GM08714 (cell line): ENCODE measurements around the gene LATS1.

Experiments used
- H3K4me3 ChIP-seq: fragments of 200-500 bp; sonication (Bioruptor generic); 2 replicates; pipeline ENCODE4 v1.5.1; 2014; ENCODE audit warnings: mild to moderate bottlenecking, low read length, inconsistent platforms
- ZNF274 ChIP-seq: IDR thresholded peaks from 2 replicates; pipeline ENCODE4 v1.6.1; 2012; ENCODE audit warnings: mild to moderate bottlenecking, low read depth, low read length

Gene LATS1

DNA sequence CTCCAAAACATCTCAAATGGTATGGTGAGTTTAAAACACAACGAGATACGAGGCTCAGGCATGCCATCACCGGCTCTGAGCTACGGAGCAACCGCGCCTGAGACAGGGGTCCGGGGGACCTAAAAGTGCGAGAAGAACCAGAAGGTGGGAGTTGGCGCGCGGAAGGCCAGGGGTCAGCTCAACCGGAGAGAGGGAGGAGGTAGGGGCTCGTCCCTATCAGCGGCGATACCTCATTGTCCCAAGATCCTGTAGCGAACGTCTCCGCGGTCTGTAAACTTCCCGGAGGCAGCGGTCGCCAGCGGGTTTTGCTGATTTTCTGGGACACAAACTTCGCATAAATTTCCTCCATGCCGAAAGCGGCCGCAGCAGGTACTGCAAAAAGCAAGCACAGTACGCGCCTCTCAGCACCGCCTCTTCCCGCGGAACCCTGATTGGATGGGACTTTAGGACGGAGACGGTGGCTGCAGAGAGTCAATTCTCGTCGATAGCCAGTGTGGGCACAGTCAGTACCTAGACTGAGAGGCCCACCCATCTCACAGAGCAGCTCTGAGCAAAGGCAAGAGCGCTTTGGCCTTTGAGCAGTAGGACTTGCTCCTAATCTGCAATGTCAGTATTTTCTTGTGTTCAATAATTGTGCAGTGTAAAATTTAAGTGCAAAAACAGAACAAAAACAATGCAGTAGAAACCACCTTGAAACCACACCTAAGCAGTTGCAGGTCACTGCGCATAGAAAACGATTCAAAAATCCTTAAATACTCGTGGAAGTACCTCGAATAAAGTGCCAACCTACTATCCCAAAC, 28.4 kb upstream of the LATS1 start, which contains the start of gene NUP43:
TSS of gene NUP43 (minus strand) at position 383 of the 800 bp plus-strand sequence. CDS start at position 349, 34 bp downstream.
- H3K4me3 ChIP-seq = peak within 1 kb of the TSS; percentile 70
- no peak for TF ChIP-seq ZNF274

DNA sequence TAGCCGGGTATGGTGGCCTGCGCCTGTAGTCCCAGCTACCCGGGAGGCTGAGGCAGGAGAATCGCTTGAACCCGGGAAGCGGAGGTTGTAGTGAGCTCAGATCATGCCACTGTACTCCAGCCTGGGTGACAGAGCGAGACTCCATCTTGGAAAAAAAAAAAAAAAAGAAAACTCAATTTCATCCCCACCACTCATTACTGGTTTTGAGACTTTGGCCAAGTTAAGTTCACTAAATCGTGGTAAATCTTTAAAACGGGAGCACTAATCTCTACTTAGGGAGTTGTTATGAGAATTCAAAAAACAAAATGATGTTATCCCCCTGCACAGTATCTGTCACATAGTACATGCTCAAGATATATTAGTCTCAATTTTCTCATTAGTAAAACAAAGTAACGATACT, 27.4 kb upstream of the LATS1 start:
- peak overlapping the region; percentile 70 for H3K4me3 ChIP-seq

DNA sequence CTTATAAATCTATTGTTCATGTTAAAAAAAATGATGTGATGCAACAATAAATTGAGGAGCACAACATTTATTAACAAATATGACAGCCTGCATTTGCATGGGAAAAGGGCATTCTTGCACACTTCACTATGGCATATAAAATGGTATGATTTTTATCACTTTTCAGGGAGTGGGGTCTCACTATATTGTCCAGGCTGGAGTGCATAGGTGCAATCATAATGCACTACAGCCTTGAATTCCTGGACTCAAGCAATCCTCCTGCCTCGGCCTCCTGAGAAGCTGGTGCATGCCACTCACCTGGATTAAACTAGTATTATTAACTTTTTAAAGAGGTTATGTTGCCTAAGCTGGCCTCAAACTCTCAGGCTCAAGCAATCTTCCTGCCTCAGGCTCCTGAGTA, 17.0 kb upstream of the LATS1 start:
- no peak overlapping the region for H3K4me3 ChIP-seq
- no peak for TF ChIP-seq ZNF274

GRCh38 chr6:149733089-149733720, 15.3 kb upstream of the LATS1 start:
- no peak overlapping the region for H3K4me3 ChIP-seq
- TF ChIP-seq ZNF274 = no peak

GRCh38 chr6:149729824-149730223, 11.9 kb upstream of the LATS1 start:
- no peak for TF ChIP-seq ZNF274
- H3K4me3 ChIP-seq = no peak overlapping the region

DNA sequence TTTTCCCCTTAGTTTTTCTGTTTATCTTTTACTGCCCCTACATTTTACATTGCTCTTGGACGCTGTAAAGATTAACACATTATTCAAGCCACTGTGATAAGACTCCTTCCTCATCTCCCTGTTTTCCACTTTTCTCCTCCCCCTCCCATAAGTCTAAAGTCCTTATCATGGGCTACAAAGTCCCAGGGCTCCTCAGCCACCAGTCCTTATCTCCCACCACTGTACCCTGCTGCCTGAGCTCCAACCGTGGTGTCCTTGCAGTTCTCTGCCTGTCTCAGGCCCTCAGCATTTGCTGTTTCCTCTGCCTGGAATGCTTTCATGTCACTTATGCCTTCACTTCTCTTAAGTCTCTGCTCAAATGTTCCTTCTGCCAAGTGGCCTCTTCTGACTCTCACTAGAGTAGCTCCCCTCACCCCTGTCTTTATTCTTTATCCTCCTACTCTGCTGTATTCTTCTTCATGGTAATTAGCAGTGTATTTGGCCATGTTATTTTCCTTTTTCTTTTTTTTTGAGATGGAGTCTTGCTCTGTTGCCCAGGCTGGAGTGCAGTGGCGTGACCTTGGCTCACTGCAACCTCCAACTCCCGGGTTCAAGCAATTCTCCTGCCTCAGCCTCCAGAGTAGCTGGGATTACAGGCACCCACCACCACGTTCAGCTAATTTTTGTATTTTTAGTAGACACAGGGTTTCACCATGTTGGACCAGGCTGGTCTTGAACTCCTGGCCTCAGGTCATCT, 10.8 kb upstream of the LATS1 start:
- no peak overlapping the region for H3K4me3 ChIP-seq
- TF ChIP-seq ZNF274 = no peak

DNA sequence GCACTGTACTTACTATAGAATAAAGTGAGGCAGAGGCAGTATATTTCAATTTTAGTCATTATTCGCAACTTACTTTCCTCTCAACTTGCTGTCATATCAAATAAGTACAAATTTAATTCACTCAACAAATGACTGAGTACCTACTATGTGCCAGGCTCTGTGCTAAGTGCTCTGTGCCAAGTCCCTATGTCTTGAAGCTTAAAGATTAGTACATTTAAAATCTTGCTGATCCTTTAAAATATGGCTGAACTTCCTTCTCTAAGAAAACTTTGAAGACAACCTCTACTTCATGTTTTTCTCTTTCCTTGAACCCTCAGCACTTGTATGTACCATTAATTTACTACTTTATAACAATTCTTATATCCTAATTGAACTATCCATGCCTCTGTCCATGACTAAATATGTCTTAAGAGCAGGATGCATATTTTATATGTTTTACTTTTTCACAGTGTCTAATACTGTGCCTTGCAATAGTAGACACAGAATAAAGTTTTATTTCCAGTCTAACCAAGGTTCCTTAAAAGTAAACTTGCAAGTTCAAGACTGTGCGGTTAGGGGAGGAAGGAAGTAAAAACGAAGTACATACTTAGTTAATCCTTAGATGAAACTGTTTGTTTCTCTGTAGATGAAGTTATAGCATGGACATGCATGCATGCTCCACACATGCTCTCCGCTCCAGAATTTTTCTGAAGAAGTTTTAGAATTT, 10.0 kb upstream of the LATS1 start:
- no peak for TF ChIP-seq ZNF274
- no peak overlapping the region for H3K4me3 ChIP-seq

DNA sequence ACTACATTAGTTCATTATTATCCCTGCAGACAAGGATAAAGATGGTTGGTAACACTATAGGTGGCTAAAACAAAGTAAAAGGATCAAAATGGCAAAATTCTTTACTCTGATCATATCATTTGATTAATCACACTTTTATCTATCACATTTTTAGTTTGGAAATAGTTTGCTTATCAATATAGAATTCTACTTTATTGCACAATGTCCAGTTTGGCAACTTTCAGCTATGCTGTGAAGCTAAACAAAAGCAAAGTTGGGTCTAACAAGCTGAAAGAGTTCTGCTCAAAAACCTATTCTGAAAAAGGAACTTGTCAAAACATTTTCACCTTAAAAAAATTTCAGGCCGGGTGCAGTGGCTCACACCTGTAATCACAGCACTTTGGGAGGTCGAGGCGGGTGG, 7.9 kb upstream of the LATS1 start:
- TF ChIP-seq ZNF274 = no peak
- no peak overlapping the region for H3K4me3 ChIP-seq

DNA sequence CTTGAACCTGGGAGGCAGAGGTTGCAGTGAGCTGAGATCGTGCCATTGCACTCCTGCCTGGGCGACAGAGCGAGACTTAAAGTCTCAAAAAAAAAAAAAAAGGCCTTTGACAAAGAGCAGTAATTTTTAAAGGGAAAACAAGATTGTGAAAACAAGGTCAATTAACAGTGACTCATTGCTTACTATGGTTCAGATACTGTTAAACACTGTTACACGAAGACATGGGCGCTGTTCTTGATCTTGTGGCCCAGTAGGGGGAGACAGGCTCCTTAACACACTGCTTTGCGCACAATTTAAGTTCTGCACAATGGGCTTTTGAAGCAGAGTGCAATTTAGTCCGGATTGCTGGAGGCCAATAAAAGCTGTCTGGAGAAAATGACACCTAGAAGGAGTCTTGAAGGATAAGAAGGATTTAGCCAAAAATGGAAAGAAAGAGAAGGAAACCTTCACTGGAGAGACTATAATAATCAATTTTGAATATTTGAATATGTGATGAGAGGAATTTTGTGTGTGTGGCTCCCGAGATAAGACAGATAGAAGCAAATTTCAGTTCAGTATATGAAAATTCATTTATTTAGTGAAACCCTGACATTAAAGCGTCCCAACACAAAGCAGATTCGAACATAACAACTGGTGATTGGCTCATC, 6.0 kb upstream of the LATS1 start:
- no peak for TF ChIP-seq ZNF274
- H3K4me3 ChIP-seq = no peak overlapping the region

- H3K4me3 ChIP-seq = no peak overlapping the region
- no peak for TF ChIP-seq ZNF274
Measured at GRCh38 chr6:149723262-149723661, 5.4 kb upstream of the LATS1 start.

DNA sequence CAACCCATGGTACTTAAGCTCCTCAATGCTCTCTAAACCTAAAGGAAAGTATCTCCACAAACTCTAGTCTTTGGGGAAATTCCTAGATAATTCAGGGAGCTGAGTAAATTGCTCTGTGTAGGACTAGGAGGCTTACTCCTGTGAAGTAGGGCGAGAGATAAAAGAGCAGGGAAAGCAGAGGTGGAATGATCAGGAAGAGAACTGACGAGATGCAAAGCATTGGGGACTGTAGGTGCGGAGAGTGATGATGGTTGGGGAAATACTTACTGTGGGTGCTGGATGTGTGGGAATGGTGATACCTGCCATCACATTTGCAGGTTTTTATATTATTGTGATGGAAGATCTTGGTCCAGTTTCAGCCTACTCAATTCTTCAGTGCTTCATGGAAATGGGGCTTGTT, 1.6 kb upstream of the LATS1 start:
- no peak overlapping the region for H3K4me3 ChIP-seq
- TF ChIP-seq ZNF274 = no peak

DNA sequence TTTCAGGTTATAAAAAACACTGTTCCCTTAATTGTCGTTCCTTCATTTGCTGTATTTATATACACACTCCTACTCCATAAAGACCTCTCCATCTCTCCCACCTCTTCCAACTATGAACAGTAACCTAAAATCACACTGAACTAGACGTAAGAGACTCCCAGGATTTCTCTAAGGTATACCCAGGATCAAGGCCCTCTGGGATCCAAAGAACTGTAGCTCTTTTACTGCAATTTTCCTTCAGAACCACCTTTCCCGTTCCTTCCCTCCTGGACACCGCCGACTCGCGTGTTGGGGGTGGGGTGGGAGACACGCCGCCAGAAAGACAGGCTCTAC, 680 bp downstream of the LATS1 start:
- H3K4me3 ChIP-seq = peak overlapping the region; percentile 76
- TF ChIP-seq ZNF274 = no peak

GRCh38 chr6:149716181-149716963, 1.5 kb downstream of the LATS1 start:
- no peak for TF ChIP-seq ZNF274
- peak overlapping the region; percentile 76 for H3K4me3 ChIP-seq
